ENCODE measurements around the gene CFAP57.
"Not testable (repeated sequence)": the region's sequence is repeated elsewhere in the genome, so short reads cannot be mapped to it uniquely, and the experiment has no call there.

The CFAP57 gene

DNA sequence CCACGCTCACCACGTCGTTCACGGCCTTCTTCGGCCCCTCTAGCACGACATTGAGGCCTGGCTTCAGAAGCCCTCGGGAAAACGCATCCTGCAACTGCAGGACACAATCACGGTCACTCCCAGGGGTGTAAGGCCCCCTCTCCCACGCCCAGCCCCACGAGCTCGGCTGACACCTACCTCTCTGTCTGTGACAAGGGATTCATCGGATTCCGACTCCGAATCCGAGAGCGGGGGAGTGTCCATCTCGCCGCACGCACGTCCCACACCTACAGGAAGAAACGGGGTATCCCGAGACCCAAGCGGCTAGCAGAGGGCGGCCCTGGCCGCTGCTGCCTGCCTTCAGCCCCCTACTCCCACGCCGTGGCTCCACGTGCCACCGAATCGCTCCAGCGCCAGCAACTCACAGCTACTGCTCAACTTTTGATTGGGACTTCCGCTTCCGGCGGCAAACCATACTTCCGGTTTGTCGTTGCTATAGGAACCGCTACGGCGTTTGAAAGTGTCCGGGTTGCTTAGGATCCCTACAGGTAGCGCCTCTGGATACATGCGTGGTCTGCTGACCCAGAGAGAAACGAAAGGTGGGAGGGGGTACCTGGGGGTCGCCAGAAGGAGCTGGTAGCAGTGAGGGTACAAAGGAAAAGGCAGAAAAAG is at the start of gene CFAP57, which contains the start of gene EBNA1BP2:
CFAP57 (plus strand) TSS at position 455 of the 651 bp plus-strand sequence. CDS start 424 bp downstream, outside the sequence.
EBNA1BP2 (minus strand) TSS at position 415 of the 651 bp plus-strand sequence; CDS start at position 243, 172 bp downstream.
- DNase-seq (ENCODE audit: low read depth, low spot score): peak; percentile 72
- H3K27ac ChIP-seq: peak within 1 kb of the TSS; percentile 27

DNA sequence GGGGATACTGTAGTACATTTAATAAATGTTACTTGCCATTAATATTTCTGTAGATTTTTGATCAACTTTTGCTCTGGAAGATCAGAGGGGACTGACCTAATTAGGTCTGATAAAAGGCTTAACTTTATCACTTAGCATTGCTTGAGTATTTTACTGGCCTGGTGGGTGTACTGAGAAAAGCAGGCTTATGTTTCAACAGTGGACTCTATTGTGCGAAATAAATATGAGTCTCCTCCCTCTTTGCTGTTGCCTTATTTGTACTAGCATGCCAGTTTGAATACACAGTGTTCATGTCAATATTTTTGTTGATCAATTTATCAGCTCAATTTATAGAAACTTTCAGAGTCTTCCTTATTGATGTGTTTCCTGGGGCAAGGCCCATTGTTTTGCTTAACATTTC is 49.1 kb upstream of the CFAP57 start:
- no peak overlapping the region for H3K27ac ChIP-seq
- DNase-seq (ENCODE audit: low read depth, low spot score): no peak

- DNase-seq (ENCODE audit: low read depth, low spot score): no peak
- H3K27ac ChIP-seq: no peak overlapping the region
Observed at GRCh38 chr1:43128816-43129215, 43.3 kb upstream of the CFAP57 start.

DNA sequence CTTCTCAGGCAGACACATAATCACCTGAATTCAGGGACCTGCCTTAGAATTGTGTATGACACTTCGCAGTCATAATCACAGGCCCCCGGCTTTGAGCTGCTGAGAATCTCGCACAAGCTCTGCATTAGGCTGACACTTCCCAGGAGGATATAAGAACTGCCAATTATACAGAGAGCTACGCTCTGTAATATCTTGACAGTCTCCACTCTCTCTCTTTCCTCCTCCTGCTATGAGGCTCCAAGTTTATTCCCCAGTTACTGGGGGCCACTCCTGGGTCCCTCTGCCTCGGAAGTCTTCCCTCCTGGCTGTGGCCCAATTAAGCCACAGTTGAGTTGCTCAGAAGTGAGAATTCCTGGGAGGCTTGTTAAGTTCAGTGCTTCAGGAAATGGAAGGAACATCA is 42.7 kb upstream of the CFAP57 start:
- H3K27ac ChIP-seq: no peak overlapping the region
- no peak for DNase-seq (ENCODE audit: low read depth, low spot score)

GRCh38 chr1:43134068-43134467 is 38.1 kb upstream of the CFAP57 start:
- DNase-seq (ENCODE audit: low read depth, low spot score): no peak
- H3K27ac ChIP-seq: peak overlapping the region; percentile 76

- no peak for DNase-seq (ENCODE audit: low read depth, low spot score)
- peak overlapping the region; percentile 76 for H3K27ac ChIP-seq
Observed at GRCh38 chr1:43134640-43135039, 37.5 kb upstream of the CFAP57 start.

DNA sequence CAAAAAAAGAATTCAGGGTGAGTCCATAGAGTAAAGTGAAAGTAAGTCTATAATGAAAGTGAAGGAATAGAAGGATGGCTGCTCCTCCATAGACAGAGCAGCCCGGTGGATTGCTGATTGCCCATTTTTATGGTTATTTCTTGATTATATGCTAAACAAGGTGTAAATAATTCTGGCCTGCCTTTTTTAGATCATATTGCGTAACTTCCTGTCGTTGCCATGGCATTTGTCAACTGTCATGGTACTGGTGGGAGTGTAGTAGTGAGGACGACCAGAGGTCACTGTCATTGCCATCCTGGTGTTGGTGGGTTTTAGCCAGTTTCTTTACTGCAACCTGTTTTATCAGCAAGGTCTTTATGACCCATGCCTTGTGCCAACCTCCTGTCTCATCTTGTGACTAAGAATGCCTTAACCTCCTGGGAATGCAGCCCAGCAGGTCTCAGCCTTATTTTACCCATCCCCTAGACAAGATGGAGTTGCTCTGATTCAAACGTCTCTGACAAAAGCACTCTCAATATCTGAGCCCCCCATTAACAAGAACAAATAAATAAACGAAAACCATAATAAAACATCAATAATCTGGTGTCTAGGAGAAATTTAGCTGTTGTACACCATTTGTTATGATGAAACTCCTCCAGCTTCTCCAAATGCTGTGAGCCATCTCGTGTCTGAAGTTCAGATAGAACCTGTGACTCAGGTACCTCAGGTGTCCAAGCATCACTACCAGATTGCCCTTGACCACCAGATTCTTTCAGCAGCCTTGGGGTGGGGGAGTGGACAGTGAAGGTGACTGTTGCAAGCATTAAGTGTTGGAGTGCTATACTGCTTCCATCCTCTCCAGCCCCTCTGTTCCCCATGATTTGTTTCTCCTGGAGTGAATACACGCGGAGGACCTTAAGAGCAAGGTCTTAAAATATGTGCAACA is 36.0 kb upstream of the CFAP57 start:
- DNase-seq (ENCODE audit: low read depth, low spot score): no peak
- H3K27ac ChIP-seq: peak overlapping the region; percentile 76

GRCh38 chr1:43137445-43138052 is 34.6 kb upstream of the CFAP57 start:
- H3K27ac ChIP-seq: no peak overlapping the region
- no peak for DNase-seq (ENCODE audit: low read depth, low spot score)

GRCh38 chr1:43139295-43139694 is 32.8 kb upstream of the CFAP57 start:
- not testable (repeated sequence) for H3K27ac ChIP-seq; DNase-seq (ENCODE audit: low read depth, low spot score)

GRCh38 chr1:43140010-43140409 is 32.1 kb upstream of the CFAP57 start:
- DNase-seq (ENCODE audit: low read depth, low spot score): no peak
- no peak overlapping the region for H3K27ac ChIP-seq

GRCh38 chr1:43140583-43140982 is 31.5 kb upstream of the CFAP57 start:
- DNase-seq (ENCODE audit: low read depth, low spot score): no peak

GRCh38 chr1:43143441-43143888 is 28.7 kb upstream of the CFAP57 start:
- no peak overlapping the region for H3K27ac ChIP-seq
- no peak for DNase-seq (ENCODE audit: low read depth, low spot score)

More at GRCh38 chr1:43140583-43140982, 31.5 kb upstream of the CFAP57 start:
- H3K27ac ChIP-seq: no peak overlapping the region

- DNase-seq (ENCODE audit: low read depth, low spot score): peak; percentile 62
- no peak overlapping the region for H3K27ac ChIP-seq
Observed at GRCh38 chr1:43144237-43144636, 27.9 kb upstream of the CFAP57 start.

GRCh38 chr1:43147625-43148327 is 24.4 kb upstream of the CFAP57 start:
- H3K27ac ChIP-seq: no peak overlapping the region
- no peak for DNase-seq (ENCODE audit: low read depth, low spot score)

DNA sequence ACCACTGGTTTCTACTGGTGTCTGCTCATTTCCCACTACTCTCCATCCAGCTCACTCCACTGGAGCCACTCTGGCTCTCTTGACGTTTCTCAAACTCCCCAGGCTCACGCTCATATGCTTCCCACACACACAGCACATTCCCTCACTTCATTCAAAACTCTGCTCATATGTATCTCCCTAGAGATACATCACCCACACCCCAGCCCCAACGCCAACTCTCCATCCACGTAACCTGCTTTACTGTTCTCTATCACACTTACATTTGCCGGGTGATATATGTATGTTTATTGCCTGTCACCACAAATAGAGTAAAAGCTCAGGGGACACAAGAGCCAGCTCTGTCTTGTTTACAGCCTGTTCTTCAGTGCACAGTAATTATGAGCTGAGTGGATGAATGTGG is 22.2 kb upstream of the CFAP57 start:
- no peak for DNase-seq (ENCODE audit: low read depth, low spot score)
- H3K27ac ChIP-seq: no peak overlapping the region

GRCh38 chr1:43152866-43153265 is 19.3 kb upstream of the CFAP57 start:
- DNase-seq (ENCODE audit: low read depth, low spot score): peak; percentile 96
- peak overlapping the region; percentile 89 for H3K27ac ChIP-seq

GRCh38 chr1:43153443-43153842 is 18.7 kb upstream of the CFAP57 start:
- peak overlapping the region; percentile 89 for H3K27ac ChIP-seq
- DNase-seq (ENCODE audit: low read depth, low spot score): no peak

GRCh38 chr1:43156026-43156425 is 16.1 kb upstream of the CFAP57 start:
- H3K27ac ChIP-seq: no peak overlapping the region
- DNase-seq (ENCODE audit: low read depth, low spot score): no peak

DNA sequence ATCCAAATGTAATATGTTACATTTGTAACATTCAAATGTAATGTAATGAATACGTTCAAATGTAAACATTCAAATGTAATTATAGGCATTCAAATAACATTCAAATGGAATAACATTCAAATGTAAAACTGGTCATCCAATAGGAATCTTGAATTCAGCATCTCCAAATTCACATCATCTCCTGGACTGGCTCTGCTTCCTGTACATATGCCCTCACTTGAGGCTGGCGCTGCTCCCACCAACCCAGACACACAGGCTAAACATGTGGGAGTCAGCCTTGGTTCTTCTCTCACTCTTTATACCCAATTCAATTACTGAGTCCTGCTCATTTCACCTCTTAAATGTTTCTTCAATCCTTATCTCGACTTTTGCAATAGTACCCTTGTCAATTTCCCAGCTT is 7.0 kb upstream of the CFAP57 start:
- no peak overlapping the region for H3K27ac ChIP-seq
- DNase-seq (ENCODE audit: low read depth, low spot score): no peak

DNA sequence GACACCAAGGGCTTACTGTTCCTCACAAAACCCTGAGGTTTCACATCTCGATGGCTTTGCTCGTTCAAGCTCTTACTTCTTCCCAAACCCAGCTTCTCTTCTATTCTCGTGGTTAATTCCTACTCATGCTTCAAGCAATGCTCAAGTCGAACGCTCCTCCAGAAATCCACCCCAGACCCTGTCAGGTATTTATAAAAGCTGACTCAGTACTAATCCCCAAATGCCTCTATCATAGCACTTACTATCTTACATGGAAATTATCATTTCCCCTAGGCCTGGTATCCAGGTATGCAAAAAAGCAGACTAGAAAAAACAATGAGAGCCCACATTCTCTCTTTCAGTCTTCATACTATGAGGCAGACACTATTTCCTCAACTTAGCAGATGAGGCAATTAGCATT is 6.4 kb upstream of the CFAP57 start:
- DNase-seq (ENCODE audit: low read depth, low spot score): no peak
- H3K27ac ChIP-seq: no peak overlapping the region
